ENCODE data around the gene NFYB.

Gene NFYB

DNA sequence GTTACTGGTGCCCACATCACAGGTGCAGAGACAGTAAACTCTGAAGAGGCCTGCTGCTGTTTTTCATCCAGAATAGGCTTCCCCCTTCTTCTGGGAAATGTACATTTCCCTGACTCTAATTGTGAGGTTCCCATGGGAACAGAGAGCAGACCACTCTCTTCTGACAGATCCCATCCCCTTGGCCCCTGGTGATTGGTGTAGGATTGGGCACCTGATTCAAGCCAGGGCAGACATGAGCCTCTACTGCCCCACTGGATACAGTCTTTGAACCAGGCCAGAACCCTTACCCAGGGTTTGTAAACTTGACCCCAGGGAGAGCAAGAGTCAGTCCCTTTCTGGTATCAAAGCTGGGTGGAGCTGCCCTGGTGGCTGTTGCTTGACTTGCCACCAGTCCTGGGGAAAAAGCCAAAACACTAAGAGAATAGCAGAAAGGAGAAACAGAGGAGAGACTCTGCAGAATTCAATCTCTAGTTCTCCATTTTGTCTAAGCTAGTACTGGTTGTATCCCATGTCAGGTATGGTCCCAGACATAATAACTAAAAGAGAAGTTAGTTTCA, 14.8 kb upstream of the NFYB start:
- no peak overlapping the region for H3K27ac ChIP-seq (ENCODE audit: low read depth, low read length)

DNA sequence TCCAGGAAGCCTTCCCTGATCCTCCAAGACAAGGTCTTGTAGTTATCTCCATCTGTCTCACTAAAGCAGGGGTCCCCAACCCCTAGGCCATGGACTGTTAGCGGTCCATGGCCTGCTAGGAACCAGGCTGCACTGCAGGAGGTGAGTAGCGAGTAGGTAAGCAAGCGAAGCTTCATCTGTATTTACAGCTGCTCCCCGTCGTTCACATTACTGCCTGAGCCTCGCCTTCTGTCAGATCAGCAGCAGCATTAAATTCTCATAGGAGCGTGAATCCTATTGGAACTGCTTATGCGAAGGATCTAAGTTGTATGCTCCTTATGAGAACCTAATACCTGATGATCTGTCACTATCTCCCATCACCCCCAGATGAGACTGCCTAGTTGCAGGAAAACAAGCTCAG, 12.4 kb upstream of the NFYB start:
- H3K4me3 ChIP-seq (ENCODE audit: low read length) = no peak overlapping the region
- no peaks in the 10 kb centered on the region for H3K27me3 ChIP-seq (ENCODE audit: control insufficient read depth, insufficient read depth, low read length)
- H3K36me3 ChIP-seq (ENCODE audit: control insufficient read depth, insufficient read depth, low read length) = no peaks in the 10 kb centered on the region

More for the DNA sequence above, 14.8 kb upstream of the NFYB start:
- Histone ChIP-seq H3K36me3 (ENCODE audit: control insufficient read depth, insufficient read depth, low read length) (no peaks in the 10 kb centered on the region), H3K9ac (ENCODE audit: low read length) (no peak overlapping the region), H3K4me3 (ENCODE audit: low read length) (no peak overlapping the region), H3K4me1 (ENCODE audit: control insufficient read depth, insufficient read depth, low read length) (no peaks in the 10 kb centered on the region), H3K27me3 (ENCODE audit: control insufficient read depth, insufficient read depth, low read length) (no peaks in the 10 kb centered on the region)

DNA sequence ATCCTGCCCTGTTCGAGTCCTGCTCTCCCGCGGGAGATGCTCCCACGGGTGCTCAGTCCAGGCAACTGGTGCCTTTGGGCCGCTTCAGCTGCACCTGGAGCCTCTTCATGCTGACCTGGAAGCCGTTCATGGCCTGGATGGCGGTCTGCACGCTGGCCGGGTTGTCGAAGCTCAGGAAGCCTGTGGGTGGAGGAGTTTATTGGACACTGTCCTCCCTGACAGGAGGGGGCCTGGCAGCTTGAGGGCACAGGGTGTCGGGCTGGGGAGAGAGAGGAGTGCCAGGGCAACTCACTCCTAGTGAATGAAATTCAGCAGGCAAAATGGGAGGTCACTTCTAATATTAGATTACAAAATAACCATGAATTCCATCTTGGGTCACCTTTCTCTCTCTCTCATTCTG, 9.3 kb upstream of the NFYB start:
- no peak overlapping the region for H3K4me3 ChIP-seq (ENCODE audit: low read length)
- no peaks in the 10 kb centered on the region for H3K27me3 ChIP-seq (ENCODE audit: control insufficient read depth, insufficient read depth, low read length)

More for the DNA sequence above, 12.4 kb upstream of the NFYB start:
- Histone ChIP-seq H3K27ac (ENCODE audit: low read depth, low read length) (no peak overlapping the region), H3K4me1 (ENCODE audit: control insufficient read depth, insufficient read depth, low read length) (no peaks in the 10 kb centered on the region), H3K9ac (ENCODE audit: low read length) (no peak overlapping the region)

GRCh38 chr12:104143918-104144317, 5.9 kb upstream of the NFYB start:
- Histone ChIP-seq H3K4me3 (ENCODE audit: low read length) (no peak overlapping the region), H3K4me1 (ENCODE audit: control insufficient read depth, insufficient read depth, low read length) (peaks cover 3% of the 10 kb centered on the region), H3K27ac (ENCODE audit: low read depth, low read length) (no peak overlapping the region), H3K36me3 (ENCODE audit: control insufficient read depth, insufficient read depth, low read length) (no peaks in the 10 kb centered on the region), H3K9ac (ENCODE audit: low read length) (no peak overlapping the region), H3K27me3 (ENCODE audit: control insufficient read depth, insufficient read depth, low read length) (no peaks in the 10 kb centered on the region)

More for the DNA sequence above, 9.3 kb upstream of the NFYB start:
- no peak overlapping the region for H3K27ac ChIP-seq (ENCODE audit: low read depth, low read length)
- no peaks in the 10 kb centered on the region for H3K36me3 ChIP-seq (ENCODE audit: control insufficient read depth, insufficient read depth, low read length)
- H3K9ac ChIP-seq (ENCODE audit: low read length) = no peak overlapping the region
- no peaks in the 10 kb centered on the region for H3K4me1 ChIP-seq (ENCODE audit: control insufficient read depth, insufficient read depth, low read length)

DNA sequence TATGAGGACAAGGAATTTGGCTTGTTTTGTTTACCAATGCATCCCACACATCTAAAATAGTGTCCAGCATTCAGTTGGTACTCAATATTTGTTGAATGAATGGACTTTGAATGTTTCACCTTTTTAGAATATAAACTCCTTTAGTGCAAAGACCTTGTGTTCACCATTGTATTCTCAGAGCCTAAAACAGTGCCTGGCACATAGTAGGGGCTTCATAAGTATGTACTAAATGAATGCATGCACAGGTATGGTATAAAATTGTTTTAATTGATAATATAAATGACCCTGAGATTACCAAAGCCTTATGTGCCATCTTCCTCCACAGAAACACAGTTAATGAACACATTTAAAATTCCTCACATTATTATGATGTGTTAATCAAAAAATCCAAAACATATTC, 5.0 kb upstream of the NFYB start:
- Histone ChIP-seq H3K9ac (ENCODE audit: low read length) (no peak overlapping the region), H3K27ac (ENCODE audit: low read depth, low read length) (no peak overlapping the region), H3K36me3 (ENCODE audit: control insufficient read depth, insufficient read depth, low read length) (no peaks in the 10 kb centered on the region), H3K4me1 (ENCODE audit: control insufficient read depth, insufficient read depth, low read length) (peaks cover 8% of the 10 kb centered on the region), H3K4me3 (ENCODE audit: low read length) (no peak overlapping the region), H3K27me3 (ENCODE audit: control insufficient read depth, insufficient read depth, low read length) (no peaks in the 10 kb centered on the region)

DNA sequence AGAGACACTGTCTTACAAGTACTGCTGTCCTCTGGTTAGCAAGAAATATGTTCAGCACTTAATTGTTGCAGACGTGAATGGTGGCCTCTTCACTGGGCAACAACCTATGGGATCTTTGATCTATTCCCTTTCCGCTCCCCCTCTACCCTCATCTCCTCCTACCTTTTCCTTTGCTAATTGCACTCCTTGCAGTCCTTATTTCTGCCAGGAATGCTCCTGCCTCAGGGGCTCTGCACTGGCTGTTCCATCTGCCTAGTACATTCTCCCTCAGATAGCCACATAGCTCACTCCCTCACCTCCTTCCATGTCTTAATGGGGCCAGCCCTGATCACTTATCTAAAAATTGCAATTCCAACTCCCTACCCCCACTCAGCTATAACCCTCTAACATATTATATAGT, 4.5 kb upstream of the NFYB start:
- H3K27me3 ChIP-seq (ENCODE audit: control insufficient read depth, insufficient read depth, low read length) = no peaks in the 10 kb centered on the region
- no peak overlapping the region for H3K9ac ChIP-seq (ENCODE audit: low read length)
- H3K36me3 ChIP-seq (ENCODE audit: control insufficient read depth, insufficient read depth, low read length) = no peaks in the 10 kb centered on the region

GRCh38 chr12:104138797-104139152, 765 bp upstream of the NFYB start:
- peak overlapping the region; percentile 75 for H3K27ac ChIP-seq (ENCODE audit: low read depth, low read length)
- H3K9ac ChIP-seq (ENCODE audit: low read length) = no peak overlapping the region
- H3K4me3 ChIP-seq (ENCODE audit: low read length) = peak overlapping the region; percentile 43
- H3K36me3 ChIP-seq (ENCODE audit: control insufficient read depth, insufficient read depth, low read length) = no peaks in the 10 kb centered on the region
- peaks cover 18% of the 10 kb centered on the region for H3K4me1 ChIP-seq (ENCODE audit: control insufficient read depth, insufficient read depth, low read length)
- no peaks in the 10 kb centered on the region for H3K27me3 ChIP-seq (ENCODE audit: control insufficient read depth, insufficient read depth, low read length)

More for the DNA sequence above, 4.5 kb upstream of the NFYB start:
- Histone ChIP-seq H3K4me3 (ENCODE audit: low read length) (no peak overlapping the region), H3K27ac (ENCODE audit: low read depth, low read length) (no peak overlapping the region), H3K4me1 (ENCODE audit: control insufficient read depth, insufficient read depth, low read length) (peaks cover 8% of the 10 kb centered on the region)

GRCh38 chr12:104137001-104137901, 759 bp downstream of the NFYB start:
- H3K27me3 ChIP-seq (ENCODE audit: control insufficient read depth, insufficient read depth, low read length) = no peaks in the 10 kb centered on the region
- peaks cover 22% of the 10 kb centered on the region for H3K4me1 ChIP-seq (ENCODE audit: control insufficient read depth, insufficient read depth, low read length)
- H3K4me3 ChIP-seq (ENCODE audit: low read length) = peak overlapping the region; percentile 67
- peak overlapping the region; percentile 71 for H3K27ac ChIP-seq (ENCODE audit: low read depth, low read length)
- H3K9ac ChIP-seq (ENCODE audit: low read length) = peak overlapping the region; percentile 25
- H3K36me3 ChIP-seq (ENCODE audit: control insufficient read depth, insufficient read depth, low read length) = no peaks in the 10 kb centered on the region

DNA sequence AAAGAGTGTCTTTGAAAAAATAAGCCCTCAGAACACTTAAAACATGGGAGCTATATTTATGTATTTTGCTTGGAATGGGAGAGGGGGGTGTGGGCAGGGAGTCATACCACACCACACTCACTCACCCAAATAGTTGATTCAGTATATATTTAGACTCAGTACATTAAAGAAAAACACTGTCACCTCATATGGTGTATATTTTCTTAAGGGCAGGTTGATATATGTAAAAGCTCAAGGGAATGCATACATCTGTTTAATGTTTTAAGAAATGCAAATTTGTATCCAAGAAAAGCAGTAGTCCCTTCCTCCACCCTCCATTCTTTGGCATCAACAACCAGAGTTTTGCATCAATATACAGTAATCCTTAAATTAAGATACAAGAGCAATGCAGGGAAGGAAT, 1.4 kb downstream of the NFYB start:
- Histone ChIP-seq H3K27me3 (ENCODE audit: control insufficient read depth, insufficient read depth, low read length) (no peaks in the 10 kb centered on the region), H3K9ac (ENCODE audit: low read length) (no peak overlapping the region), H3K36me3 (ENCODE audit: control insufficient read depth, insufficient read depth, low read length) (no peaks in the 10 kb centered on the region), H3K4me1 (ENCODE audit: control insufficient read depth, insufficient read depth, low read length) (peaks cover 27% of the 10 kb centered on the region), H3K4me3 (ENCODE audit: low read length) (peak overlapping the region; percentile 67), H3K27ac (ENCODE audit: low read depth, low read length) (peak overlapping the region; percentile 71)

DNA sequence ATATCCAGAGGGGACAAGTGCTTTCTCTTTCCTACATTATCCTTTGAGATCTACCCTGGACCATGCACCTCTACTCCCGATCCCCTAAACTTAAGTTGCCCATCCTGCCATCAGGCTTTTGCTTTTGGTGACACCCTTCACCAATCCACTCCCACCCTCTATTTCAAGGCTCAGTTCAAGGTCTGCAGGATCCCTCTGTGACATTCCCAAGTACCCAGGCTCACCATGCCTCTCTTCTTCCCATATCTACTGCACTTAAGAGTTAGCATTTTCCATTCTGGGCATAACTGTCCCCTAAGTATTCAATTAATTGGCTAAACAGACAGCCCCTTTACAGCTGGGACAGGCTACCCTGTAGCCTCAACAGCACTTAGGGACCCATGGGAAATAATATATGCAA, 3.1 kb downstream of the NFYB start:
- H3K27me3 ChIP-seq (ENCODE audit: control insufficient read depth, insufficient read depth, low read length) = no peaks in the 10 kb centered on the region
- H3K4me3 ChIP-seq (ENCODE audit: low read length) = no peak overlapping the region
- H3K4me1 ChIP-seq (ENCODE audit: control insufficient read depth, insufficient read depth, low read length) = peaks cover 27% of the 10 kb centered on the region
- no peaks in the 10 kb centered on the region for H3K36me3 ChIP-seq (ENCODE audit: control insufficient read depth, insufficient read depth, low read length)
- H3K9ac ChIP-seq (ENCODE audit: low read length) = no peak overlapping the region
- H3K27ac ChIP-seq (ENCODE audit: low read depth, low read length) = no peak overlapping the region

DNA sequence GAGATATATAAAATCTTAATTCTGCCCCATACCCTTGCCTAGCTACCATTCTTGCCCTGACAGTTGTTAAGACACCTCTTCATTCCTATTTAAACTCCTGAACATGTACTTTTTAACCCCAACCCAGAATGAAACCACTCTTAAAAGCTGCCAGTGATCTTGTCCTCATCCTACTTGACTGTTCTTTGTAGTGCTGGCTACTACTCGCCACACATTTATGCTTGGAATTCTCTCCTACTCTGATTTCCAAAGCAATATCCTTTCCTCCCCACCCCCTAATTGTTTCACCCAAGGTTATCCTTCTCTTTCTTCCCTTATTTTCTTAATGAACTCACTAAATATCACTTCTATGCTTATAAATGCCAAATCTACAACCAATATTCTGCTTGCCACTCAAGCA, 4.1 kb downstream of the NFYB start:
- H3K9ac ChIP-seq (ENCODE audit: low read length) = no peak overlapping the region
- peaks cover 23% of the 10 kb centered on the region for H3K4me1 ChIP-seq (ENCODE audit: control insufficient read depth, insufficient read depth, low read length)
- no peak overlapping the region for H3K27ac ChIP-seq (ENCODE audit: low read depth, low read length)
- no peaks in the 10 kb centered on the region for H3K36me3 ChIP-seq (ENCODE audit: control insufficient read depth, insufficient read depth, low read length)
- H3K4me3 ChIP-seq (ENCODE audit: low read length) = no peak overlapping the region
- no peaks in the 10 kb centered on the region for H3K27me3 ChIP-seq (ENCODE audit: control insufficient read depth, insufficient read depth, low read length)

DNA sequence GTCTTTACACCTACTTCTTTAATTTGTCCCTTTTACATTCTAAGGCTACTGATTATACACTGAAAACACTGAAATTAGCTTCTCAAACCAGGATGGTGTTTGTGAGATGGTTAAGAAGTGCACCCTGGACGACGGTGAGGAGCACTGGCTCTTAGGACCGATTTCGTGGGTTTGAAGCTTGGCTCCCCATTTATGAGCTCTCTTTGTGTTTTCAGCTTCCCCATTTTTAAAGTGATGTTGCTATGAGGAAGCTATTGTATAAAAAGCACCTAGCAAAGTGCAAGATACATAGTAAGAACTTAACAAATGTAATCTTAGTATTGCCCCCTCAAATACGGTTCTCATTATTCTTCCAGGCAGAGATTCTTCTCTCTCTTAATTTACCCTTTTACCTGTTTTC, 4.7 kb downstream of the NFYB start:
- H3K36me3 ChIP-seq (ENCODE audit: control insufficient read depth, insufficient read depth, low read length) = no peaks in the 10 kb centered on the region
- no peak overlapping the region for H3K4me3 ChIP-seq (ENCODE audit: low read length)
- peaks cover 19% of the 10 kb centered on the region for H3K4me1 ChIP-seq (ENCODE audit: control insufficient read depth, insufficient read depth, low read length)
- H3K27me3 ChIP-seq (ENCODE audit: control insufficient read depth, insufficient read depth, low read length) = no peaks in the 10 kb centered on the region
- no peak overlapping the region for H3K9ac ChIP-seq (ENCODE audit: low read length)
- H3K27ac ChIP-seq (ENCODE audit: low read depth, low read length) = no peak overlapping the region

Data from rectal smooth muscle tissue (tissue), 1 donor.